ENCODE measurements around the gene LYPD3. TPM values are rescaled to one million over a fixed set of nuclear protein-coding genes. Genes with fewer than 3 reads are reported as not detected.

Gene LYPD3
- total RNA-seq, 1 experiment from 2014 or later, result 1.8 TPM

- WGBS (ENCODE audit: extremely low coverage, insufficient read length, low lambda C conversion rate), result no CpG with 5 or more reads among the region's 1 CpG
- no peak overlapping the region for H4K8ac ChIP-seq (replicated peaks; ENCODE audit: insufficient read length, low read depth, low read length)
- no peak overlapping the region for H3K9ac ChIP-seq (ENCODE audit: extremely low read depth, insufficient read length, low read length)
- no peak overlapping the region for H4K91ac ChIP-seq (ENCODE audit: insufficient read length, low read depth, low read length)
- Mint-ChIP-seq H3K4me3 (no peak overlapping the region), H3K9me3 (peaks cover 12 to 47% of the 10 kb centered on the region in 2 experiments), H3K27ac (no peak overlapping the region), H3K4me1 (peaks cover 10 to 23% of the 10 kb centered on the region in 2 experiments; a peak in 3 of 4 replicates), H3K27me3 (ENCODE audit: low read depth) (peaks cover 2% of the 10 kb centered on the region; the same call in 1 of the 2 replicates), H3K36me3 (ENCODE audit: insufficient read depth in 1 of 3, low read depth in 3 of 3) (peaks cover 0 to 11% (median 0%) of the 10 kb centered on the region in 3 experiments; a peak in 2 of 7 replicates)
- no peak overlapping the region for H3K4ac ChIP-seq (ENCODE audit: low read depth, low read length)
- H4K5ac ChIP-seq (ENCODE audit: insufficient read length, low read depth, low read length), result no peak overlapping the region
- no peaks in the 10 kb centered on the region; the same call in 1 of the 2 replicates for H3K4me1 ChIP-seq (ENCODE audit: insufficient read depth, low read length)
- no peaks in the 10 kb centered on the region for H3K79me1 ChIP-seq (ENCODE audit: insufficient read depth, low read depth, low read length, poor library complexity, severe bottlenecking)
- no peaks in the 10 kb centered on the region for H3K27me3 ChIP-seq (ENCODE audit: insufficient read depth, low read length)
- H2AK5ac ChIP-seq (ENCODE audit: insufficient read length, low read length), result no peak overlapping the region
- DNase-seq, result no peak
- H3K14ac ChIP-seq (ENCODE audit: insufficient read depth, low read length), result no peak overlapping the region
- H2BK120ac ChIP-seq (ENCODE audit: low read depth, low read length, poor library complexity, severe bottlenecking), result no peak overlapping the region
- TF ChIP-seq CTCF (conservative IDR thresholded peaks at IDR 0.05), result no peak
- H2BK15ac ChIP-seq (ENCODE audit: low read depth, low read length), result no peak overlapping the region
- H3K18ac ChIP-seq (ENCODE audit: insufficient read length, low read depth, low read length), result no peak overlapping the region
- H2AFZ ChIP-seq (ENCODE audit: low read length), result no peak overlapping the region
- no peaks in the 10 kb centered on the region for H3K23me2 ChIP-seq (ENCODE audit: insufficient read length, low read depth, low read length, poor library complexity, severe bottlenecking)
- H2BK12ac ChIP-seq (ENCODE audit: insufficient read length, low read depth, low read length), result no peak overlapping the region
- H3K4me2 ChIP-seq (ENCODE audit: insufficient read depth, insufficient read length, low read length), result no peak overlapping the region
- no peak overlapping the region for H3T11ph ChIP-seq (ENCODE audit: low read length)
- H4K20me1 ChIP-seq (ENCODE audit: control insufficient read depth, insufficient read depth, insufficient read length), result no peaks in the 10 kb centered on the region
- H3K27ac ChIP-seq (ENCODE audit: insufficient read length, low read depth, low read length), result no peak overlapping the region
- H2BK5ac ChIP-seq (ENCODE audit: insufficient read length, low read length), result no peak overlapping the region
- no peaks in the 10 kb centered on the region for H3K79me2 ChIP-seq (ENCODE audit: insufficient read depth, low read length)
- no peak overlapping the region for H3K56ac ChIP-seq (ENCODE audit: insufficient read length, low read depth, low read length)
- no peak overlapping the region for H3K23ac ChIP-seq (ENCODE audit: insufficient read length, low read depth, low read length)
- no peak overlapping the region for H2BK20ac ChIP-seq (ENCODE audit: low read depth, low read length, poor library complexity, severe bottlenecking)
- H3K9me3 ChIP-seq (ENCODE audit: control insufficient read depth, low read depth, low read length), result no peaks in the 10 kb centered on the region
Observed at GRCh38 chr19:43422689-43423066, 42.7 kb downstream of the LYPD3 start.

Data from H9 (cell line).